Astrocyte (in vitro differentiated cells and primary cell): ENCODE measurements around the gene ZMYND19. TPM values are rescaled to one million over a fixed set of nuclear protein-coding genes. Genes with fewer than 3 reads are reported as not detected.

Experiments
- DNase-seq: peaks from one replicate; pipeline ENCODE4 v3.0.0-alpha.2; 2010; ENCODE audit warnings: low read depth
- FAIRE-seq: peaks from 2 replicates; lab custom pipeline; 2011; peaks lifted over from hg19 to GRCh38; lab: Jason Lieb, UNC
- H2AFZ ChIP-seq: 2 replicates; pipeline ENCODE4 v1.6.0; 2012; ENCODE audit warnings: low read depth, low read length, inconsistent platforms
- H3K27ac ChIP-seq: 2 replicates; pipeline ENCODE4 v1.5.1; 2011; ENCODE audit warnings: low read depth, low read length, inconsistent platforms
- H3K27me3 ChIP-seq: 2 replicates; pipeline ENCODE4 v1.6.0; 2011; ENCODE audit warnings: low read length, inconsistent platforms; ENCODE audit not compliant: insufficient read depth
- H3K36me3 ChIP-seq: 2 replicates; pipeline ENCODE4 v1.5.1; 2011; ENCODE audit warnings: low read length, inconsistent platforms; ENCODE audit not compliant: insufficient read depth
- H3K4me1 ChIP-seq: 2 replicates; pipeline ENCODE4 v1.5.1; 2011; ENCODE audit warnings: low read length, inconsistent platforms; ENCODE audit not compliant: insufficient read depth
- H3K4me2 ChIP-seq: 2 replicates; pipeline ENCODE4 v1.6.0; 2012; ENCODE audit warnings: low read length, inconsistent platforms
- H3K4me3 ChIP-seq: 2 replicates; pipeline ENCODE4 v1.5.1; 2011; ENCODE audit warnings: low read depth, mild to moderate bottlenecking, low read length, inconsistent platforms; ENCODE audit not compliant: insufficient read depth
- H3K79me2 ChIP-seq: 2 replicates; pipeline ENCODE4 v1.6.0; 2012; ENCODE audit warnings: mild to moderate bottlenecking, low read length, inconsistent platforms; ENCODE audit not compliant: insufficient read depth
- H3K9ac ChIP-seq: 2 replicates; pipeline ENCODE4 v1.6.0; 2012; ENCODE audit warnings: mild to moderate bottlenecking, low read length, inconsistent platforms
- H3K9me3 ChIP-seq: 2 replicates; pipeline ENCODE4 v1.5.1; 2012; ENCODE audit warnings: low read depth, mild to moderate bottlenecking, low read length, inconsistent platforms; ENCODE audit not compliant: insufficient read depth
- H4K20me1 ChIP-seq: 2 replicates; pipeline ENCODE4 v1.6.0; 2012; ENCODE audit warnings: low read length, inconsistent platforms; ENCODE audit not compliant: insufficient read depth
- H3K27ac Mint-ChIP-seq: one replicate; pipeline ENCODE4 v1.8.0; 2021; ENCODE audit warnings: mild to moderate bottlenecking, mixed read lengths; ENCODE audit not compliant: unreplicated experiment
- H3K27me3 Mint-ChIP-seq: one replicate; pipeline ENCODE4 v1.8.0; 2021; ENCODE audit warnings: low read depth, mixed read lengths; ENCODE audit not compliant: unreplicated experiment
- H3K36me3 Mint-ChIP-seq: one replicate; pipeline ENCODE4 v1.8.0; 2021; ENCODE audit warnings: low read depth, mixed read lengths; ENCODE audit not compliant: unreplicated experiment
- H3K4me1 Mint-ChIP-seq: one replicate; pipeline ENCODE4 v1.8.0; 2021; ENCODE audit warnings: low read depth, mixed read lengths; ENCODE audit not compliant: unreplicated experiment
- H3K4me3 Mint-ChIP-seq: one replicate; pipeline ENCODE4 v1.8.0; 2021; ENCODE audit warnings: mild to moderate bottlenecking, moderate library complexity, mixed read lengths; ENCODE audit not compliant: unreplicated experiment
- H3K9me3 Mint-ChIP-seq: one replicate; pipeline ENCODE4 v1.8.0; 2021; ENCODE audit warnings: mild to moderate bottlenecking, mixed read lengths; ENCODE audit not compliant: unreplicated experiment
- EZH2 ChIP-seq: IDR thresholded peaks from 2 replicates; pipeline ENCODE4 v1.6.1; 2012; ENCODE audit warnings: mild to moderate bottlenecking, low read length, inconsistent platforms; ENCODE audit not compliant: insufficient read depth
- total RNA-seq: library from RNA; stranded (reverse); gene quantifications from 2 replicates; pipeline ENCODE4 v1.2.1, GENCODE V29; 2021
- TF ChIP-seq, protein P1 (sequence below): IDR thresholded peaks from 2 replicates; pipeline ENCODE4 v1.5.1; 2011; ENCODE audit warnings: low read depth, mild to moderate bottlenecking, inconsistent platforms, low read length, moderate library complexity; ENCODE audit not compliant: insufficient read depth

The ZMYND19 gene
- total RNA-seq, 1 donor from 2014 or later, result 34.0 TPM

DNA sequence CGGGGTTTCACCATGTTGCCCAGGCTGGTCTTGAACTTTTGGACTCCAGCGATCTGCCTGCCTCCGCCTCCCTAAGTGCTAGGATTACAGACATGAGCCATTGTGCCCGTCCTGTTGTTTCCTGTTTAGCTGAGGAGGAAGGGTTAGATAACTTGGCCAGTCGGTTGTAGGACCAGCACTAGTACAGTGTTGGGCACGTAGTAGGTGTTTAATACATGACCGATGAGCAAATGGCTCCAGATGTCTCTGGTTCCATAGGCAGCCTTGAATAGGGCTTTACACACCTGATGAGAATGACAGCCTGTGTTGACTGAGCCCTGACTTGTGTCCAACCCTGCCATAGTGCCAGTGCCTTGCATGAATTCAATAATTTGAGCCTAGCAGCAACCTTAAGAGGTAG is 30.3 kb upstream of the ZMYND19 start:
- TF ChIP-seq EZH2, result no peak
- TF ChIP-seq, protein P1, sequence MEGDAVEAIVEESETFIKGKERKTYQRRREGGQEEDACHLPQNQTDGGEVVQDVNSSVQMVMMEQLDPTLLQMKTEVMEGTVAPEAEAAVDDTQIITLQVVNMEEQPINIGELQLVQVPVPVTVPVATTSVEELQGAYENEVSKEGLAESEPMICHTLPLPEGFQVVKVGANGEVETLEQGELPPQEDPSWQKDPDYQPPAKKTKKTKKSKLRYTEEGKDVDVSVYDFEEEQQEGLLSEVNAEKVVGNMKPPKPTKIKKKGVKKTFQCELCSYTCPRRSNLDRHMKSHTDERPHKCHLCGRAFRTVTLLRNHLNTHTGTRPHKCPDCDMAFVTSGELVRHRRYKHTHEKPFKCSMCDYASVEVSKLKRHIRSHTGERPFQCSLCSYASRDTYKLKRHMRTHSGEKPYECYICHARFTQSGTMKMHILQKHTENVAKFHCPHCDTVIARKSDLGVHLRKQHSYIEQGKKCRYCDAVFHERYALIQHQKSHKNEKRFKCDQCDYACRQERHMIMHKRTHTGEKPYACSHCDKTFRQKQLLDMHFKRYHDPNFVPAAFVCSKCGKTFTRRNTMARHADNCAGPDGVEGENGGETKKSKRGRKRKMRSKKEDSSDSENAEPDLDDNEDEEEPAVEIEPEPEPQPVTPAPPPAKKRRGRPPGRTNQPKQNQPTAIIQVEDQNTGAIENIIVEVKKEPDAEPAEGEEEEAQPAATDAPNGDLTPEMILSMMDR, result no peak
- Mint-ChIP-seq H3K27ac (no peak overlapping the region), H3K4me1 (peaks cover 29% of the 10 kb centered on the region), H3K9me3 (no peaks in the 10 kb centered on the region), H3K27me3 (no peaks in the 10 kb centered on the region), H3K4me3 (peak overlapping the region; percentile 94), H3K36me3 (peaks cover 6% of the 10 kb centered on the region)
- Histone ChIP-seq H3K4me3 (no peak overlapping the region), H3K27ac (no peak overlapping the region), H3K4me2 (peak overlapping the region; percentile 99), H3K27me3 (no peaks in the 10 kb centered on the region), H4K20me1 (peaks cover 65% of the 10 kb centered on the region), H3K36me3 (peaks cover 2% of the 10 kb centered on the region), H3K9me3 (no peaks in the 10 kb centered on the region), H2AFZ (no peak overlapping the region), H3K4me1 (peaks cover 21% of the 10 kb centered on the region), H3K9ac (no peak overlapping the region), H3K79me2 (peaks cover 91% of the 10 kb centered on the region)
- FAIRE-seq (no peak), DNase-seq (no peak)

DNA sequence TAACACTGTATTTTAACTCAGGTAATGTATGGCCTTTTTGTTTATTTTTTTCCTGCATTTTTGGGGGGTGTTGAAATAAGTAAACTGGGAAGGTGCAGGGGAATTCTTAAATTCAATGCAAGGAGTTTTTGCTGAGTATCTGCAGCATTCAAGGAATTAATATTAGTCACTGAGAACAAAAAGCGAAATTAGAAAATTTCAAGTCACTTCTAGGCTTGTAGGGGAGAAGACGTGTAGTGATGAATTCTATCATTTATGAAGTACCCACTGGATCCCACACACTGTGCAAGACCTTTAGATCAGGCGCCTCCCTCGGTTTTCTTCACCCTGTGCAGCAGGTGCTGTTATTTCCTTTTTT is 29.7 kb upstream of the ZMYND19 start:
- Histone ChIP-seq H2AFZ (no peak overlapping the region), H4K20me1 (peaks cover 60% of the 10 kb centered on the region), H3K4me2 (peak overlapping the region; percentile 99), H3K27ac (peak overlapping the region; percentile 78), H3K4me3 (peak overlapping the region; percentile 98), H3K4me1 (peaks cover 21% of the 10 kb centered on the region), H3K36me3 (peaks cover 2% of the 10 kb centered on the region), H3K9me3 (no peaks in the 10 kb centered on the region), H3K27me3 (no peaks in the 10 kb centered on the region), H3K9ac (peak overlapping the region; percentile 96), H3K79me2 (peaks cover 89% of the 10 kb centered on the region)
- Mint-ChIP-seq H3K9me3 (no peaks in the 10 kb centered on the region), H3K4me3 (peak overlapping the region; percentile 94), H3K4me1 (peaks cover 29% of the 10 kb centered on the region), H3K27me3 (no peaks in the 10 kb centered on the region), H3K27ac (peak overlapping the region; percentile 79), H3K36me3 (peaks cover 5% of the 10 kb centered on the region)
- TF ChIP-seq, protein P1, result no peak
- TF ChIP-seq EZH2, result no peak
- FAIRE-seq (no peak), DNase-seq (no peak)

DNA sequence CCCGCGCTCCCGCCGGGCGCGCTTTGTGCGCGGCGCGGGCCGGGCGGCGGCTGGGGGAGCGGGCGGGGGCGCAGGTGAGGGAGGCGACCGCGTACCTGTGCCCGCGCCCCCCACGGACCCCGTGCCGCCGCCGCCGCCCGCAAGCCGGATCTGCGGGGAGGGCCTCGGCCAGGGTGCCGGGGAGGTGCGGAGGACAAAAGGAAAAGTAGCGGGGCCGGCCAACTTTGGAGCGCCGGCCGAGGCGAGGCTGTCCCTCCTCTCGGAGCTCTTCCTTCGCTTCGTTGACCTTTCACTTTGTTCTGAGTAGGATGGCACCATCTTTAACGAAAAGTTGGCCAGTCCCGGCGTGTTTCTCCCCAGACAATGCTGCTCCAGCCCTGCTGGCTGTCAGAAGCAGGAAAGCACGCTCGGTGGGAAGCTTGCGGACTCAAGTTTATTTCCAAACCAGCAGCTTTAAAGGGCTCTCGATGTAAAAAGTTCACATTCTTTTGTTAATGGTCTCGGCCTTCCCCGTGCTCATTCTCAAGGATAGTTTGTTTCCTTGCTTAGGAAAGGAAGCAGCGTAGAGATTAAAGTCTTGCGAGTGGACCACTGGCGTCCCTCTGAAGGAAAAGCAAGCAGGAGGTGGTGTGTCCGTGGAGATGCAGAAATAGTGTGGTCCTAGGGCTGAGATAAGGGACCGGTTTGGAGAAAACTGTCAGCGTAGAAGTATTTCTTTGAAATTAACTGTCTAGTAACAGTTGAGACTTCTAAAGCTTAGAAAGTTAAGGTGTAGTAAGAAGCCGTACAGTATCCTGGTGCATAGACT is 29.1 kb upstream of the ZMYND19 start:
- H3K9me3 Mint-ChIP-seq, result no peaks in the 10 kb centered on the region
- H3K4me2 ChIP-seq, result peak overlapping the region; percentile 99
- FAIRE-seq, result no peak
- H3K27ac Mint-ChIP-seq, result peak overlapping the region; percentile 79
- peaks cover 83% of the 10 kb centered on the region for H3K79me2 ChIP-seq
- peaks cover 2% of the 10 kb centered on the region for H3K36me3 ChIP-seq
- H3K4me1 ChIP-seq, result peaks cover 21% of the 10 kb centered on the region
- H3K27ac ChIP-seq, result peak overlapping the region; percentile 78
- H3K27me3 ChIP-seq, result no peaks in the 10 kb centered on the region
- H3K4me3 ChIP-seq, result peak overlapping the region; percentile 98
- no peaks in the 10 kb centered on the region for H3K9me3 ChIP-seq
- H3K9ac ChIP-seq, result peak overlapping the region; percentile 96
- peaks cover 54% of the 10 kb centered on the region for H4K20me1 ChIP-seq
- TF ChIP-seq, protein P1, result no peak
- DNase-seq, result peak; percentile 28
- peaks cover 29% of the 10 kb centered on the region for H3K4me1 Mint-ChIP-seq
- peak overlapping the region; percentile 68 for H2AFZ ChIP-seq
- peak overlapping the region; percentile 94 for H3K4me3 Mint-ChIP-seq
- no peaks in the 10 kb centered on the region for H3K27me3 Mint-ChIP-seq
- H3K36me3 Mint-ChIP-seq, result peaks cover 7% of the 10 kb centered on the region
